GM12864 (cell line): ENCODE measurements around the gene PUDP.

ENCODE experiments used
- DNase-seq: peaks from one replicate; pipeline ENCODE4 v3.0.0-alpha.2; 2011; ENCODE audit warnings: low read depth
- H3K4me3 ChIP-seq: 2 replicates; pipeline ENCODE4 v1.5.1; 2011; ENCODE audit warnings: mild to moderate bottlenecking, low read depth, low read length, control low read depth
- CTCF ChIP-seq: IDR thresholded peaks from 2 replicates; pipeline ENCODE4 v1.5.1; 2011; ENCODE audit warnings: low read depth, mild to moderate bottlenecking, moderate library complexity, low read length, control low read depth, inconsistent platforms; ENCODE audit errors: missing control alignments

The PUDP gene

GRCh38 chrX:7143076-7143475, 4.9 kb downstream of the PUDP start:
- DNase-seq = no peak
- no peak overlapping the region for H3K4me3 ChIP-seq
- TF ChIP-seq CTCF = no peak

GRCh38 chrX:7139202-7140081, 8.5 kb downstream of the PUDP start:
- H3K4me3 ChIP-seq = no peak overlapping the region
- no peak for DNase-seq
- no peak for TF ChIP-seq CTCF

- no peak overlapping the region for H3K4me3 ChIP-seq
- DNase-seq = no peak
- TF ChIP-seq CTCF = no peak
Measured at GRCh38 chrX:7134981-7135380, 13.0 kb downstream of the PUDP start.

GRCh38 chrX:7133050-7133440, 14.9 kb downstream of the PUDP start:
- no peak overlapping the region for H3K4me3 ChIP-seq
- no peak for DNase-seq

GRCh38 chrX:7132335-7133049, 15.5 kb downstream of the PUDP start:
- no peak overlapping the region for H3K4me3 ChIP-seq
- peak; percentile 58 for TF ChIP-seq CTCF
- DNase-seq = no peak

More at GRCh38 chrX:7133050-7133440, 14.9 kb downstream of the PUDP start:
- no peak for TF ChIP-seq CTCF

- no peak for TF ChIP-seq CTCF
Measured at GRCh38 chrX:7131621-7132020, 16.3 kb downstream of the PUDP start.

More at GRCh38 chrX:7131621-7132020, 16.3 kb downstream of the PUDP start:
- DNase-seq = no peak
- no peak overlapping the region for H3K4me3 ChIP-seq
